ENCODE results near the gene FAM156A. TPM values are rescaled to one million over a fixed set of nuclear protein-coding genes. Genes with fewer than 3 reads are reported as not detected.
"Not testable (repeated sequence)": the region's sequence is repeated elsewhere in the genome, so short reads cannot be mapped to it uniquely, and the experiment has no call there.

FAM156A gene
- total and polyA plus RNA-seq, 2 of the 4 experiments (the other 2 are of a cell fraction): 7.5 to 39.2 TPM

DNA sequence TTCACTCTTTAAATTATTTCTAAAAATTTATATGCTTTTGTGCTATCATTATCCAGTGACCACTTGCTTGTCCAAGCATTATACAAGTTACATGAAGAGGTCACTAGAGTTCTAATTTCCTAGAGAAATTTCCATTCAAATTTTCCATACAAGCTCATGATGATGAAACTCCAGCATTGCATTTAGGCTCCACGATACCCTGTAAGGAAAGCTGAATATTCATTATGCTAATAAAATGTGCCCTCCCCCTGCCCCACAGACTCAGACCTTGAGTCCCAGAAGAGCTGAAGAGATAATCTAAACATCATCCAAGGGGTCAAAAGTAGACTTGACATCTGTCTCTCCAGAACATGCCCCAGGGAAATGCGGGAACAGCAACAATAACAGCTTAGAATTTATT, 19.6 kb upstream of the FAM156A start:
- no peak overlapping the region for H3K18ac ChIP-seq (ENCODE audit: low read depth, low read length)
- TF ChIP-seq CHD1 (IDR thresholded peaks at IDR 0.05; ENCODE audit: low read depth, low read length): no peak
- TF ChIP-seq BHLHE40 (IDR thresholded peaks at IDR 0.05; ENCODE audit: low read depth, low read length): no peak
- TF ChIP-seq RCOR1 (IDR thresholded peaks at IDR 0.05; ENCODE audit: insufficient replicate concordance, low read length): no peak
- TF ChIP-seq RFX5 (IDR thresholded peaks at IDR 0.05; ENCODE audit: low read depth, low read length): no peak
- TF ChIP-seq CTCF (conservative IDR thresholded peaks at IDR 0.05; ENCODE audit: low read depth, low read length): no peak
- no peak for TF ChIP-seq POLR2A (IDR thresholded peaks at IDR 0.05; ENCODE audit: low read depth, low read length)
- no peak overlapping the region for H2AK5ac ChIP-seq (ENCODE audit: low read depth, low read length)
- H4K91ac ChIP-seq (ENCODE audit: insufficient read depth, low read depth, low read length): no peak overlapping the region
- H2BK120ac ChIP-seq (ENCODE audit: low read depth, low read length): no peak overlapping the region
- no peak overlapping the region for H2BK5ac ChIP-seq (ENCODE audit: low read depth, low read length, poor library complexity, severe bottlenecking)
- H2BK15ac ChIP-seq (ENCODE audit: low read depth, low read length): no peak overlapping the region
- H2AFZ ChIP-seq (replicated peaks; ENCODE audit: low read length, poor library complexity): no peak overlapping the region
- ATAC-seq (ENCODE audit: low read depth) (no peak), DNase-seq (no peak)
- peaks cover 3% of the 10 kb centered on the region; the same call in 1 of the 2 replicates for H3K27me3 ChIP-seq (ENCODE audit: control insufficient read depth, insufficient read depth, low read length)
- peaks cover 3% of the 10 kb centered on the region; the same call in 1 of the 2 replicates for H3K4me1 ChIP-seq (ENCODE audit: control insufficient read depth, insufficient read depth, low read length)
- peaks cover 2 to 21% of the 10 kb centered on the region in 2 experiments; a peak in 2 of 4 replicates for H3K79me1 ChIP-seq (ENCODE audit: low read depth in 1 of 2, low read length in 2 of 2)
- no TSS peak for BruUV-seq (replicated peaks)
- no peak overlapping the region for H2BK20ac ChIP-seq (ENCODE audit: low read depth, low read length)
- H3K14ac ChIP-seq (replicated peaks; ENCODE audit: low read depth, low read length): no peak overlapping the region
- no peak overlapping the region for H2AK9ac ChIP-seq (replicated peaks; ENCODE audit: low read depth, low read length, poor library complexity)
- H3K4me3 ChIP-seq (ENCODE audit: insufficient read depth, low read depth, low read length): no peak overlapping the region
- H4K20me1 ChIP-seq (ENCODE audit: insufficient read depth, low read length): no peaks in the 10 kb centered on the region
- intact Hi-C loops (cut with micrococcal nuclease): no loop called here
- no peaks in the 10 kb centered on the region for H3K9me3 ChIP-seq (ENCODE audit: control insufficient read depth, insufficient read depth, low read length)
- no peaks in the 10 kb centered on the region for H3K36me3 ChIP-seq (ENCODE audit: control insufficient read depth, insufficient read depth, low read length)
- ChIA-PET CTCF (interaction anchor here (0.6 kb wide), 1 partner anchor 12 kb away, joined by 3 read pairs; no protein-coding TSS in a partner anchor), POLR2A (ENCODE audit: unreplicated experiment) (no interaction called here)
- no peak overlapping the region for H3K4ac ChIP-seq (ENCODE audit: low read depth, low read length)
- no peak overlapping the region for H3K27ac ChIP-seq (ENCODE audit: insufficient read depth, low read length)
- no peak overlapping the region for H3K23ac ChIP-seq (ENCODE audit: low read depth, low read length)
- no peak overlapping the region for H4K5ac ChIP-seq (ENCODE audit: low read depth, low read length)
- H3K56ac ChIP-seq (ENCODE audit: extremely low read depth, insufficient read depth, low read length): no peak overlapping the region
- H4K8ac ChIP-seq (ENCODE audit: low read depth in 2 of 2, low read length in 2 of 2): no peak overlapping the region
- H3K9ac ChIP-seq (ENCODE audit: low read depth, low read length): no peak overlapping the region
- no CpG with 5 or more reads among the region's 2 CpGs for WGBS, 2 experiments (ENCODE audit: extremely low coverage in 2 of 2, insufficient read length in 1 of 2)
- no peaks in the 10 kb centered on the region for H3K9me1 ChIP-seq (ENCODE audit: insufficient read depth, low read length)
- H3K4me2 ChIP-seq (ENCODE audit: low read depth, low read length): no peak overlapping the region
- in situ Hi-C loops (cut with MboI; ENCODE audit: low sequenced_read_pairs): loop anchor here (25.0 kb wide), 1 partner anchor 391 kb away; no protein-coding TSS in a partner anchor
- dilution Hi-C loops (cut with HindIII; ENCODE audit: low sequenced_read_pairs, unreplicated experiment): no loop called here

DNA sequence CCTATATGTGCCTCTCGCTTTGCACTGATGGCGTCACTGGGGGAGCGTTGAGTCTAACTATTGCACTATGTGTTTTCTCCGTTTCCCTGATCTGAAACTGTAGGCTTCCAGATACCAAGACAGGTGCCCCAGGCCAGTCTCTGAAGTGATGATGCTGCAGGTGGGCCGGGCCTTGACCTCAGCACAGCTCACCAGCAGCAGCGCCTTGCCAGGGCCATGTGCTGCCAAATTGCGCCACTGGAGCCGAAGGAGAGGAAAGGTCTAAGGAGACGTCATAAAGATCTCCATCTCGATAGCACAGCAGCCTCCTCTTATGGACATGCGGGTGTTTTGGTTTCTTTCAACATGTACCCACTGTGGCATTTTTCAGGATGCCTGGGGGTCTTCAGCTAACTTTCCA, 17.3 kb upstream of the FAM156A start:
- H2BK120ac ChIP-seq (ENCODE audit: low read depth, low read length); H3K18ac ChIP-seq (ENCODE audit: low read depth, low read length); H3K4me3 ChIP-seq (ENCODE audit: insufficient read depth, low read depth, low read length); H2BK20ac ChIP-seq (ENCODE audit: low read depth, low read length); H3K4ac ChIP-seq (ENCODE audit: low read depth, low read length); H3K27ac ChIP-seq (ENCODE audit: insufficient read depth, low read length); H3K9ac ChIP-seq (ENCODE audit: low read depth, low read length); H3K9me3 ChIP-seq (ENCODE audit: control insufficient read depth, insufficient read depth, low read length); ATAC-seq (ENCODE audit: low read depth); H3K9me1 ChIP-seq (ENCODE audit: insufficient read depth, low read length); H4K20me1 ChIP-seq (ENCODE audit: insufficient read depth, low read length); BruUV-seq (replicated peaks); CTCF ChIA-PET; H3K27me3 ChIP-seq (ENCODE audit: control insufficient read depth, insufficient read depth, low read length); H3K23ac ChIP-seq (ENCODE audit: low read depth, low read length); H3K14ac ChIP-seq (replicated peaks; ENCODE audit: low read depth, low read length); dilution Hi-C loops (cut with HindIII; ENCODE audit: low sequenced_read_pairs, unreplicated experiment); H2BK15ac ChIP-seq (ENCODE audit: low read depth, low read length); H3K36me3 ChIP-seq (ENCODE audit: control insufficient read depth, insufficient read depth, low read length); H4K8ac ChIP-seq (ENCODE audit: low read depth in 2 of 2, low read length in 2 of 2); H2AK5ac ChIP-seq (ENCODE audit: low read depth, low read length); intact Hi-C loops (cut with micrococcal nuclease); H3K4me1 ChIP-seq (ENCODE audit: control insufficient read depth, insufficient read depth, low read length); H2AFZ ChIP-seq (replicated peaks; ENCODE audit: low read length, poor library complexity); H4K5ac ChIP-seq (ENCODE audit: low read depth, low read length); H3K56ac ChIP-seq (ENCODE audit: extremely low read depth, insufficient read depth, low read length); DNase-seq; H3K4me2 ChIP-seq (ENCODE audit: low read depth, low read length); H4K91ac ChIP-seq (ENCODE audit: insufficient read depth, low read depth, low read length); H2BK5ac ChIP-seq (ENCODE audit: low read depth, low read length, poor library complexity, severe bottlenecking); POLR2A ChIA-PET (ENCODE audit: unreplicated experiment); H2AK9ac ChIP-seq (replicated peaks; ENCODE audit: low read depth, low read length, poor library complexity): not testable (repeated sequence)
- 67% methylated on average over 1 of the region's 11 CpGs; no CpG with 5 or more reads in 1 of the 2 experiments for WGBS, 2 experiments (ENCODE audit: extremely low coverage in 2 of 2, insufficient read length in 1 of 2)
- in situ Hi-C loops (cut with MboI; ENCODE audit: low sequenced_read_pairs): loop anchor here (25.0 kb wide), 1 partner anchor 388 kb away; no protein-coding TSS in a partner anchor
- peaks cover 0 to 11% of the 10 kb centered on the region in 2 experiments; a peak in 1 of 4 replicates for H3K79me1 ChIP-seq (ENCODE audit: low read depth in 1 of 2, low read length in 2 of 2)

Data from IMR-90 (cell line).